GM12878 (cell line): Measurements from ENCODE around the gene SMIM21. TPM values are rescaled to one million over a fixed set of nuclear protein-coding genes. Genes with fewer than 3 reads are reported as not detected.

Experiments
- ATAC-seq: fragments of 200-7000 bp; cut with Tn5 transposase; 3 replicates; pipeline ENCODE4 v1.9.1; 2020; ENCODE audit warnings: mild to moderate bottlenecking, moderate library complexity
- BruUV-seq: library from RNA; stranded (reverse); fragments of 400-500 nt; replicated peaks from 2 replicates; lab custom pipeline; 2021; lab: Mats Ljungman, UMichigan
- CTCF ChIA-PET: fragments of 300-600 bp; sonication (Branson Sonifier 250); formaldehyde crosslinking; extraction: SDS; loops from one replicate; lab custom pipeline; 2021; ENCODE audit warnings: inconsistent platforms; lab: Yijun Ruan, JAX
- POLR2A ChIA-PET: fragments of 350-600 bp; formaldehyde crosslinking; extraction: SDS; loops from one replicate; lab custom pipeline; 2021; ENCODE audit warnings: inconsistent platforms; lab: Charles Lee
- RAD21 ChIA-PET: fragments of 300-600 bp; sonication (Branson Sonifier 250); formaldehyde crosslinking; loops from one replicate; lab custom pipeline; 2023; ENCODE audit warnings: antibody characterized with exemption; ENCODE audit not compliant: unreplicated experiment; lab: Charles Lee
- SMC1A ChIA-PET: fragments of 300-600 bp; sonication (Branson Sonifier 250); formaldehyde crosslinking; loops from one replicate; lab custom pipeline; 2023; ENCODE audit not compliant: unreplicated experiment, uncharacterized antibody; lab: Charles Lee
- DNase-seq: peaks from one replicate; pipeline ENCODE4 v3.0.0-alpha.2; 2011; ENCODE audit warnings: low read depth, low spot score
- FAIRE-seq: peaks from 3 replicates; lab custom pipeline; 2011; peaks lifted over from hg19 to GRCh38; lab: Jason Lieb, UNC
- H2AFZ ChIP-seq: 2 replicates; pipeline ENCODE4 v1.6.0; 2011; ENCODE audit warnings: low read depth, low read length, control low read depth; ENCODE audit not compliant: control insufficient read depth
- H3K27ac ChIP-seq: 2 replicates; pipeline ENCODE4 v1.5.1; 2011; ENCODE audit warnings: control low read depth; ENCODE audit not compliant: control insufficient read depth, insufficient read depth
- H3K27me3 ChIP-seq, 2 experiments: replicated peaks in 1 of 2; 2 replicates each; pipeline versions ENCODE4 v1.6.0 to v1.6.1; 2011; ENCODE audit warnings: low read length in 1 of 2; ENCODE audit not compliant: control insufficient read depth in 2 of 2, insufficient read depth in 2 of 2
- H3K36me3 ChIP-seq, 2 experiments: 2 replicates each; pipeline ENCODE4 v1.5.1; 2011; ENCODE audit warnings: low read length in 1 of 2; ENCODE audit not compliant: control insufficient read depth in 2 of 2, insufficient read depth in 2 of 2
- H3K4me1 ChIP-seq: 2 replicates; pipeline ENCODE4 v1.6.1; 2011; ENCODE audit warnings: mild to moderate bottlenecking, low read length, moderate library complexity, mixed read lengths; ENCODE audit not compliant: control insufficient read depth, insufficient read depth
- H3K4me2 ChIP-seq: 2 replicates; pipeline ENCODE4 v1.6.0; 2011; ENCODE audit warnings: control low read depth; ENCODE audit not compliant: control insufficient read depth, insufficient read depth
- H3K4me3 ChIP-seq: fragments of 200-600 bp; sonication (generic); 2 replicates; pipeline ENCODE4 v1.5.1; 2016
- H3K79me2 ChIP-seq: 2 replicates; pipeline ENCODE4 v1.6.0; 2011; ENCODE audit warnings: low read length; ENCODE audit not compliant: control insufficient read depth, insufficient read depth
- H3K9ac ChIP-seq: 2 replicates; pipeline ENCODE4 v1.8.0; 2011; ENCODE audit warnings: low read length, control low read depth, mixed read lengths; ENCODE audit not compliant: control insufficient read depth, insufficient read depth
- H3K9me3 ChIP-seq: replicated peaks from 3 replicates; pipeline ENCODE4 v1.5.1; 2011; ENCODE audit warnings: mild to moderate bottlenecking, low read length; ENCODE audit not compliant: control insufficient read depth, insufficient read depth
- H4K20me1 ChIP-seq: 2 replicates; pipeline ENCODE4 v1.6.0; 2011; ENCODE audit not compliant: control insufficient read depth, insufficient read depth
- E2F4 ChIP-seq: IDR thresholded peaks from 2 replicates; pipeline ENCODE4 v1.6.1; 2012; ENCODE audit warnings: low read depth, low read length, improper control_type of control experiment
- FOXM1 ChIP-seq: IDR thresholded peaks from 2 replicates; pipeline ENCODE4 v1.6.1; 2012; ENCODE audit warnings: low read depth, mild to moderate bottlenecking, inconsistent platforms, low read length, moderate library complexity
- HCFC1 ChIP-seq: fragments of 150-350 bp; IDR thresholded peaks from 2 replicates; pipeline ENCODE4 v1.6.1; 2014; ENCODE audit warnings: low read length
- MYB ChIP-seq: fragments of 150-350 bp; IDR thresholded peaks from 2 replicates; pipeline ENCODE4 v1.6.1; 2014; ENCODE audit warnings: mild to moderate bottlenecking, low read depth, low read length, borderline replicate concordance
- PAX5 ChIP-seq: IDR thresholded peaks from 2 replicates; pipeline ENCODE4 v1.6.1; 2011; ENCODE audit warnings: low read depth, low read length, borderline replicate concordance
- RAD21 ChIP-seq: IDR thresholded peaks from 2 replicates; pipeline ENCODE4 v1.6.1; 2011; ENCODE audit warnings: mild to moderate bottlenecking, low read depth, low read length, moderate library complexity; ENCODE audit not compliant: insufficient read depth
- RAD51 ChIP-seq: fragments of 450-650 bp; IDR thresholded peaks from 2 replicates; pipeline ENCODE4 v1.6.1; 2016; ENCODE audit warnings: moderate library complexity, mild to moderate bottlenecking, inconsistent platforms
- RFX5 ChIP-seq: IDR thresholded peaks from 2 replicates; pipeline ENCODE4 v1.6.1; 2011; ENCODE audit warnings: low read depth, low read length, improper control_type of control experiment
- YBX1 ChIP-seq: fragments of 450-650 bp; IDR thresholded peaks from 2 replicates; pipeline ENCODE4 v1.6.1; 2016; ENCODE audit warnings: antibody characterized with exemption
- ZBTB11 ChIP-seq: fragments of 450-650 bp; formaldehyde crosslinking; IDR thresholded peaks from 2 replicates; pipeline ENCODE4 v1.5.0; 2022; ENCODE audit warnings: mild to moderate bottlenecking, missing genetic modification characterization
- ZNF207 ChIP-seq: fragments of 450-650 bp; IDR thresholded peaks from 2 replicates; pipeline ENCODE4 v1.6.1; 2014; ENCODE audit warnings: antibody characterized with exemption, mild to moderate bottlenecking, borderline replicate concordance
- WGBS: methylation state at CpG from one replicate; pipeline ENCODE4 v1.1.6; 2016; ENCODE audit warnings: low lambda C conversion rate; ENCODE audit not compliant: insufficient replicate concordance, insufficient coverage; ENCODE audit errors: missing lambda C conversion rate; 5-methylcytosine and 5-hydroxymethylcytosine counted together
- in situ Hi-C: fragments of 300-500 bp; cut with MboI; formaldehyde crosslinking; loops from 9 replicates; pipeline ENCODE4 v1.14.3; 2018; ENCODE audit warnings: mixed read lengths
- intact Hi-C: fragments of 100-400 bp; cut with micrococcal nuclease; formaldehyde crosslinking; loops from one replicate; pipeline ENCODE4 v1.14.2; 2022; ENCODE audit not compliant: unreplicated experiment
- polyA plus RNA-seq, 11 experiments: library from polyadenylated mRNA; depleted of rRNA in 4 of 11; unstranded in 6 of 11; stranded (reverse) in 5 of 11; fragments of >200 nt; fragmentation: Nextera tagmentation in 4 of 11; fragmentation: Illumina TruSeq in 1 of 11; extraction: Ambion mirVana in 4 of 11; extraction: Trizol in 1 of 11; gene quantifications; 1 replicate in 1 of 11; 2 replicates in 10 of 11; pipeline versions ENCODE4 v1.2.1 to v1.2.3, GENCODE V29; 2011 to 2016; ENCODE audit warnings: inconsistent platforms in 2 of 11, missing spikeins in 2 of 11, low read depth in 1 of 11
- total RNA-seq, 4 experiments: library from RNA; depleted of rRNA in 3 of 4; stranded (reverse); fragments of >200 nt in 3 of 4; fragmentation: Illumina TruSeq in 1 of 4; extraction: Trizol in 1 of 4; gene quantifications; 2 replicates each; pipeline versions ENCODE4 v1.2.1 to v1.2.3, GENCODE V29; 2013 to 2021

SMIM21 gene
- total and polyA plus RNA-seq, 10 of the 15 experiments (the other 5 are each of a cell fraction or from before 2014, with no cell fraction given) = not detected

- CTCF ChIA-PET = no interaction called here
- RAD21 ChIA-PET = no interaction called here
- ATAC-seq (peak; percentile 31), FAIRE-seq (no peak), DNase-seq (no peak)
- intact Hi-C loops = no loop called here
- Histone ChIP-seq H3K9ac (no peak overlapping the region), H2AFZ (no peak overlapping the region), H3K27me3 (no peaks in the 10 kb centered on the region; a peak in 1 of 4 replicates), H3K79me2 (no peaks in the 10 kb centered on the region), H4K20me1 (no peaks in the 10 kb centered on the region), H3K9me3 (no peaks in the 10 kb centered on the region), H3K27ac (no peak overlapping the region), H3K4me1 (no peaks in the 10 kb centered on the region), H3K4me3 (no peak overlapping the region), H3K4me2 (no peak overlapping the region), H3K36me3 (no peaks in the 10 kb centered on the region)
- 46% methylated on average over 13 of the region's 13 CpGs for WGBS
- POLR2A ChIA-PET = no interaction called here
- no peak for TF ChIP-seq RFX5
- TF ChIP-seq RAD51 = no peak
- TF ChIP-seq RAD21 = no peak
- TF ChIP-seq YBX1 = no peak
- no peak for TF ChIP-seq ZBTB11 (CRISPR knock-in tag)
- no peak for TF ChIP-seq PAX5
- no peak for TF ChIP-seq FOXM1
- TF ChIP-seq MYB = no peak
- TF ChIP-seq E2F4 = no peak
- no peak for TF ChIP-seq HCFC1
- TF ChIP-seq ZNF207 = no peak
- no TSS peak for BruUV-seq
- SMC1A ChIA-PET = interaction anchor here (1.1 kb wide), 1 partner anchor 8 kb away, joined by 3 read pairs; no protein-coding TSS in a partner anchor
- in situ Hi-C loops = no loop called here
These were observed 62.8 kb downstream of the SMIM21 start for GRCh38 chr18:75364512-75365253.
